Kidney (tissue), 14 donors: ENCODE measurements around the gene MYO10. TPM values are rescaled to one million over a fixed set of nuclear protein-coding genes. Genes with fewer than 3 reads are reported as not detected.

Experiments
- DNase-seq, 5 donors: peaks; one replicate each; pipeline ENCODE4 v3.0.0-alpha.2; 2013 to 2020
- FAIRE-seq: peaks from 2 replicates; lab custom pipeline; 2012; peaks lifted over from hg19 to GRCh38; lab: Jason Lieb, UNC
- H3K27ac ChIP-seq, 2 donors: one replicate each; pipeline ENCODE4 v1.7.0; 2013; ENCODE audit warnings: low read depth in 2 of 2, low read length in 2 of 2, inconsistent platforms in 1 of 2
- H3K27me3 ChIP-seq: one replicate; pipeline ENCODE4 v1.7.1; 2013; ENCODE audit warnings: low read length, inconsistent platforms; ENCODE audit not compliant: control insufficient read depth, insufficient read depth
- H3K36me3 ChIP-seq, 3 donors: one replicate each; pipeline versions ENCODE4 v1.7.0 to v1.7.1; 2013; ENCODE audit warnings: low read length in 3 of 3, control low read depth in 1 of 3, inconsistent platforms in 1 of 3; ENCODE audit not compliant: insufficient read depth in 3 of 3, control insufficient read depth in 2 of 3
- H3K4me1 ChIP-seq, 3 donors: one replicate each; pipeline versions ENCODE4 v1.7.0 to v1.7.1; 2013; ENCODE audit warnings: low read length in 3 of 3, inconsistent platforms in 1 of 3, low read depth in 1 of 3; ENCODE audit not compliant: control insufficient read depth in 2 of 3, insufficient read depth in 2 of 3
- H3K4me3 ChIP-seq, 3 donors: one replicate each; pipeline versions ENCODE4 v1.7.0 to v1.8.1; 2013; ENCODE audit warnings: low read length in 3 of 3, control low read depth in 1 of 3, inconsistent platforms in 1 of 3
- H3K9ac ChIP-seq, 3 donors: one replicate each; pipeline versions ENCODE4 v1.7.0 to v1.7.1; 2013; ENCODE audit warnings: low read length in 3 of 3, control low read depth in 1 of 3, inconsistent platforms in 1 of 3
- H3K9me3 ChIP-seq, 3 donors: one replicate each; pipeline versions ENCODE4 v1.7.0 to v1.7.1; 2013; ENCODE audit warnings: low read length in 3 of 3, control low read depth in 1 of 3, inconsistent platforms in 1 of 3; ENCODE audit not compliant: control insufficient read depth in 2 of 3, insufficient read depth in 1 of 3
- intact Hi-C: fragments of 100-400 bp; cut with DNase I; formaldehyde crosslinking; loops from one replicate; pipeline ENCODE4 v1.11.1; 2022
- polyA plus RNA-seq: library from polyadenylated mRNA; stranded (reverse); fragments of 350-450 nt; fragmentation: Illumina TruSeq; extraction: RNeasy Lipid Tissue Mini Kit (QIAGEN cat#74804); gene quantifications from one replicate; pipeline ENCODE4 v1.2.3, GENCODE V29; 2014; ENCODE audit warnings: low read depth, low replicate concordance; ENCODE audit not compliant: insufficient read depth
- total RNA-seq: library from RNA; stranded (reverse); fragmentation: NEBNext Ultra II Directional; extraction: Animal tissue kit (Norgen Biotek cat#: 25700); gene quantifications from one replicate; pipeline ENCODE4 v1.2.1, GENCODE V29; 2021
- TF ChIP-seq, protein P1 (sequence below): IDR thresholded peaks from 3 replicates; pipeline ENCODE4 v1.5.1; 2012; ENCODE audit warnings: mild to moderate bottlenecking, moderate library complexity, borderline replicate concordance; ENCODE audit not compliant: insufficient read depth; ENCODE audit errors: extremely low read depth
- donor health status: control.
- donor health status: control.
- donor health status: control.
- donor health status: control.
- donor health status: control.
- donor health status: DM: yes; HTN: yes; CAD: no.
- donor health status: Normal renal cell carcinoma (clear cell type).

Gene MYO10
- total and polyA plus RNA-seq, 2 donors from 2014 or later = 7.6 to 52.4 TPM

DNA sequence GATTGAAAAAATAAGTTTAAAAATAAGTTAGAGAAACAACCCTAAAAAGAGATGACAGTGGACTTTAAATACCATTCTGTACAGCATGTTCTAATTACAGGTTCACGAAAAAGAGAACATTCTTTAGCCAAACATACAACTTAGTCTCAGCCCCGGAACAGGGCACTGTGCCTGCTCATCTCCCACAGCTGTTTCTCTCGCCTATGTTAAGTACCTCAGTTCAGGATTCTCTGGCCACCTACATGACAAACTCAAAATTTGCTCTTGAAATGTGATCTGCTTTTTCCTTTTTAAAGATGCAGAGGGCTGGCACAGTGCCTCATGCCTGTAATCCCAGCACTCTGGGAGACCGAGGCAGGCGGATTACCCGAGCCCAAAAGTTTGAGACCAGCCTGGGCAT is 52.3 kb downstream of the MYO10 start:
- Histone ChIP-seq H3K4me3 (no peak overlapping the region), H3K27ac (no peak overlapping the region), H3K27me3 (no peaks in the 10 kb centered on the region), H3K9me3 (no peaks in the 10 kb centered on the region), H3K4me1 (peaks cover 0 to 13% (median 4%) of the 10 kb centered on the region in 3 donors), H3K9ac (no peak overlapping the region), H3K36me3 (no peaks in the 10 kb centered on the region)
- FAIRE-seq (no peak), DNase-seq (no peak)
- TF ChIP-seq, protein P1, sequence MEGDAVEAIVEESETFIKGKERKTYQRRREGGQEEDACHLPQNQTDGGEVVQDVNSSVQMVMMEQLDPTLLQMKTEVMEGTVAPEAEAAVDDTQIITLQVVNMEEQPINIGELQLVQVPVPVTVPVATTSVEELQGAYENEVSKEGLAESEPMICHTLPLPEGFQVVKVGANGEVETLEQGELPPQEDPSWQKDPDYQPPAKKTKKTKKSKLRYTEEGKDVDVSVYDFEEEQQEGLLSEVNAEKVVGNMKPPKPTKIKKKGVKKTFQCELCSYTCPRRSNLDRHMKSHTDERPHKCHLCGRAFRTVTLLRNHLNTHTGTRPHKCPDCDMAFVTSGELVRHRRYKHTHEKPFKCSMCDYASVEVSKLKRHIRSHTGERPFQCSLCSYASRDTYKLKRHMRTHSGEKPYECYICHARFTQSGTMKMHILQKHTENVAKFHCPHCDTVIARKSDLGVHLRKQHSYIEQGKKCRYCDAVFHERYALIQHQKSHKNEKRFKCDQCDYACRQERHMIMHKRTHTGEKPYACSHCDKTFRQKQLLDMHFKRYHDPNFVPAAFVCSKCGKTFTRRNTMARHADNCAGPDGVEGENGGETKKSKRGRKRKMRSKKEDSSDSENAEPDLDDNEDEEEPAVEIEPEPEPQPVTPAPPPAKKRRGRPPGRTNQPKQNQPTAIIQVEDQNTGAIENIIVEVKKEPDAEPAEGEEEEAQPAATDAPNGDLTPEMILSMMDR = no peak
- intact Hi-C loops = no loop called here

DNA sequence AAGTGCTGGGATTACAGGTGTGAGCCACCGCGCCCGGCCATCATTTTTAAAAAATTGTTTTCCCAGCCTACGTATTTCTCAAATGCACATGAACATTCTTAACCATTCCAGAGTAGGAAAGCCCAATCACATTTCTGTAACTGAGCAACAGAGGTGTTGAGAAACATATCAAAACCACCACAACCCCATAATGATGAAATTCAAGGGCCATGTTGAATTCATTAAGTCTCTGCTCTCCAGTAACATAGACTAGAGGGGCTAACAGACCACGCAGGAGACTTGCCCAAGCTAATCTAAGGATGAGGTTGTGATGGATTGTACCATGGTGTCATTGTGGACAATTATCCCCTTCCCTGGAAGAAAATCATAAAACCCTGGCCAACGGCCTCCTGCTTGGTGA is 52.9 kb downstream of the MYO10 start:
- Histone ChIP-seq H3K4me3 (no peak overlapping the region), H3K27ac (no peak overlapping the region), H3K9me3 (no peaks in the 10 kb centered on the region), H3K36me3 (no peaks in the 10 kb centered on the region), H3K9ac (no peak overlapping the region), H3K27me3 (no peaks in the 10 kb centered on the region), H3K4me1 (peaks cover 0 to 12% (median 4%) of the 10 kb centered on the region in 3 donors)
- TF ChIP-seq, protein P1 = no peak
- intact Hi-C loops = no loop called here
- FAIRE-seq = no peak
- DNase-seq = no peak

DNA sequence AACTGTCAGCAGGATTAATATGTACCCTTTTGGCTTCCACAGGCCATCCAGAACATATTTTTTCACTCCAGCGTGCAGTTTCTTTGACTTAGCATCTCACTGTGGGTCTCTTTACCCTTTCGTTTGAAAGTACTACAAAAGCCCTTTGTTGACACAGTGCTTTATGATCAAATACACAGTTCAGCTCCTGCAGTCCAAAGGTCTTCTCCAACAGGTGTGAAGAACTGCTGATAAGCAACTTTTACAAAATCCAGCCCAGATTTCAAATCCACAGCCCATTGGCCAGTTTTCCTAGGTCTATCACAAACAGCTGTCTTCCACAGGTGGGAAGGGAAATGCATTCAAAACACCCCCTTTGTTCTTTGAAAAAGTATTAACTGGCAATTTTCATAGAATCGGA is 54.8 kb downstream of the MYO10 start:
- DNase-seq (no peak), FAIRE-seq (no peak)
- TF ChIP-seq, protein P1 = no peak
- Histone ChIP-seq H3K9ac (no peak overlapping the region), H3K4me1 (peaks cover 0 to 6% (median 2%) of the 10 kb centered on the region in 3 donors), H3K27me3 (no peaks in the 10 kb centered on the region), H3K27ac (no peak overlapping the region), H3K36me3 (no peaks in the 10 kb centered on the region), H3K4me3 (no peak overlapping the region), H3K9me3 (no peaks in the 10 kb centered on the region)
- intact Hi-C loops = no loop called here

DNA sequence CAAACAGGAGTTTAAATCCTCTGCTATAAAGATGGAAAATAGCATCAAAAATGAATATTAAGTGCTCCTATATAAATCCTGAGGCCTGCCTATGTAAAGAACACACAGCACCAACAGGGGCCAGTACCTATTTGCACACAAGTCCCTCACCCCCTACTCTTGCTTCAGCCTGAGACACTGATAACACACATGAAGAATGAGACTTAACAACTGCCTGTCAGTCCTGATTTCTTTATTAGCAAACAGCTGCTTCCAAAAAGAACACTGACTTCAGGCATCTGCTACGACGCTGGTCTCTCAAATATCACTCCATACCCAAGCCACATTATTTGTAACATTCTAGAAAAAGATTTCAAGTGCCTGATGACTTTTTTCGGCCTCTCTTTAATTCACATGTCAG is 55.5 kb downstream of the MYO10 start:
- Histone ChIP-seq H3K4me1 (peaks cover 0 to 6% (median 0%) of the 10 kb centered on the region in 3 donors), H3K9me3 (no peaks in the 10 kb centered on the region), H3K9ac (peak overlapping the region in 1 of 3 donors; percentile 15), H3K36me3 (no peaks in the 10 kb centered on the region), H3K27ac (no peak overlapping the region), H3K27me3 (no peaks in the 10 kb centered on the region), H3K4me3 (no peak overlapping the region)
- TF ChIP-seq, protein P1 = no peak
- no peak for FAIRE-seq
- intact Hi-C loops = no loop called here
- no peak for DNase-seq
